Progenitor cell of endocrine pancreas (in vitro differentiated cells): ENCODE data around the gene MAD1L1. TPM values are rescaled to one million over a fixed set of nuclear protein-coding genes. Genes with fewer than 3 reads are reported as not detected.

Experiments
- DNase-seq: peaks from one replicate; pipeline ENCODE4 v3.0.0; 2021; ENCODE audit warnings: low spot score; ENCODE audit not compliant: unreplicated experiment
- H3K27ac Mint-ChIP-seq: 2 replicates; pipeline ENCODE4 v1.8.0; 2021; ENCODE audit warnings: mild to moderate bottlenecking, moderate library complexity, mixed read lengths
- H3K27me3 Mint-ChIP-seq: 2 replicates; pipeline ENCODE4 v1.8.0; 2021; ENCODE audit warnings: mixed read lengths
- H3K36me3 Mint-ChIP-seq: 2 replicates; pipeline ENCODE4 v1.8.0; 2022; ENCODE audit warnings: mixed read lengths; ENCODE audit not compliant: insufficient read depth
- H3K4me1 Mint-ChIP-seq: 2 replicates; pipeline ENCODE4 v1.8.0; 2021; ENCODE audit warnings: low read depth, mixed read lengths
- H3K4me3 Mint-ChIP-seq: 2 replicates; pipeline ENCODE4 v1.8.0; 2021; ENCODE audit warnings: low read depth, mild to moderate bottlenecking, moderate library complexity, mixed read lengths
- H3K9me3 Mint-ChIP-seq: 2 replicates; pipeline ENCODE4 v1.8.0; 2021; ENCODE audit warnings: low read depth, mixed read lengths
- CTCF ChIP-seq: fragments of 200-600 bp; sonication (generic); IDR thresholded peaks from one replicate; pipeline ENCODE4 v1.5.0; 2021; ENCODE audit warnings: antibody characterized with exemption, mild to moderate bottlenecking; ENCODE audit not compliant: unreplicated experiment
- microRNA-seq: library from miRNA; unstranded; fragments of <30 nt; microRNA quantifications from one replicate; pipeline ENCODE4 v1.1.0, GENCODE V29; 2020; ENCODE audit warnings: borderline number of aligned reads; ENCODE audit not compliant: unreplicated experiment
- total RNA-seq: library from RNA; stranded (reverse); gene quantifications from 2 replicates; pipeline ENCODE4 v1.2.1, GENCODE V29; 2021

Gene MAD1L1
- total RNA-seq, 1 donor from 2014 or later, result 49.8 TPM

DNA sequence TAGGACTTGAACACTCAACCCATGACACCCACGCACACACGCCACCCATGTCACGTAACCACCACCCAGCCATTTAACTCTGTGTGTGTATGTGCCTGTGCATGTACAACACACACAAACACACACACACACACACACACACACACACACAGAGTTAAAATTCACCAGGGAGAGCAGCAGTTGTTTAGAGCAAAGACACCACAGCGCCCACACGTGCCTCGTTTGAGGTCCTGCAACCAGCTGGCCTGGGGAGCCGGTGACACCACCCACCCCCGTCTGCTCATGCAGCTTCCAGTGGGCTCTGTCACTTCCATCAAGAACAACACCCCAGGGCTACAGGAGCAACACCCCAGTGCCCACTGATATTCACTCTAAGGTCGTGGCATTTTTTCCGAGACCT, 465.2 kb downstream of the MAD1L1 start:
- no peak overlapping the region for H3K27ac Mint-ChIP-seq
- no peak for TF ChIP-seq CTCF
- DNase-seq, result no peak
- no peaks in the 10 kb centered on the region for H3K4me1 Mint-ChIP-seq
- H3K9me3 Mint-ChIP-seq, result peaks cover 7% of the 10 kb centered on the region
- H3K4me3 Mint-ChIP-seq, result no peak overlapping the region
- no peaks in the 10 kb centered on the region for H3K27me3 Mint-ChIP-seq
- H3K36me3 Mint-ChIP-seq, result no peaks in the 10 kb centered on the region

Small RNAs within 50 kb of the gene (microRNA-seq; reads per million reads assigned to microRNA genes)
- gene MIR4655, result not detected
- gene MIR6836, result not detected

Other genes starting within 250 kb of the MAD1L1 start
- 28.7 and 29.5 TPM in 2 replicates for gene MRM2, start 9.3 kb upstream of the MAD1L1 start, total RNA-seq
- 17.2 and 22.1 TPM in 2 replicates for gene NUDT1, start 9.3 kb upstream of the MAD1L1 start, total RNA-seq
- gene SNX8, start 81.5 kb upstream of the MAD1L1 start, total RNA-seq, result 15.6 and 19.0 TPM in 2 replicates
- gene EIF3B, start 121.9 kb upstream of the MAD1L1 start, total RNA-seq, result 158 and 172 TPM in 2 replicates
- 16.7 and 17.0 TPM in 2 replicates for gene CHST12, start 170.7 kb upstream of the MAD1L1 start, total RNA-seq
- not detected in 2 replicates for gene GRIFIN, start 243.5 kb upstream of the MAD1L1 start, total RNA-seq